NCI-H146 (cell line): ENCODE measurements around the gene EFCAB10.
"Not testable (repeated sequence)": the region's sequence is repeated elsewhere in the genome, so short reads cannot be mapped to it uniquely, and the experiment has no call there.

ENCODE experiments used
- DNase-seq: peaks from one replicate; lab custom pipeline; 2025; lab: John Stamatoyannopoulos, UW

Gene EFCAB10

GRCh38 chr7:105599080-105599479, 17.8 kb upstream of the EFCAB10 start:
- DNase-seq, result not testable (repeated sequence)

DNA sequence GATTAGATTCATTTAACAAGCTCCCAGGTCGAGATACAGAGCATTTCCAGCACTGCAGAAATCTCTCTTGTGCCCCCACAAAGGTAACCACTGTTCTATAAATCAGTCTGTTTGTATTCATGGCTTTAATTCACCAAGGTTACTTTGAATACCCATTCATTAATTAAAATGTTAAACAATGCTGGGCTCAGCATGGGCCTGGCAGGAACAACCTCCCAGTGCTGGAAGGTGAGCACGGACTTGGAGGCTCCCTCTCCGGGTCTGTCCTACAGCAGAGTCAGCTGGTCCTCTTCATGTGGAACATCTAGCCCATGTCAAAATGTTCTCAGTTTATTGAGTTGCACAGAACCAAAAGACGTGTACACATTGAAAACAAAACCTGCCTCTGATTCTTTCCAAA, 15.6 kb upstream of the EFCAB10 start:
- DNase-seq, result no peak

GRCh38 chr7:105594034-105594433, 12.7 kb upstream of the EFCAB10 start:
- peak; percentile 41 for DNase-seq

DNA sequence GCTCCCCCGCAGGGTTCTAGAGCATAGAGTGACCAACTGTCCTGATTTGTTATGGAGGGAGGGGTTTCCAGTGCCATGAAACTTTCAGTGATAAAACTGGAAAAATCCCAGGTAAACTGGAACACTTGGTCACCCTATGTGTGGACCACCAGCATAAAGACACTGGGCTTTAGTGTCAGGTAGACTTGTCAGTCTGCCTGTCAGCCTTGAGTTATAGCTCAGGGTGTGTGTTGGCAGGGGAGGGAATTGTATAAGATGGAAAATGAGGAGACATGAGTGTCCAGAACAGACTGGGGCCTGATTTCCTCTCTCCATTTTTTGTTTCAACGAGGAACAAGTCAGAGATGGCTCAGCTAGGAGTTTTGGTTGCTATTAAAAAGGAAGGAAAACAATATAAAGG, 10.2 kb upstream of the EFCAB10 start:
- DNase-seq, result no peak

GRCh38 chr7:105590793-105591192, 9.5 kb upstream of the EFCAB10 start:
- no peak for DNase-seq

- DNase-seq, result peak; percentile 72
These were observed 8.2 kb upstream of the EFCAB10 start for GRCh38 chr7:105589356-105590077.

- no peak for DNase-seq
These were observed 6.8 kb upstream of the EFCAB10 start for GRCh38 chr7:105587909-105588635.

DNA sequence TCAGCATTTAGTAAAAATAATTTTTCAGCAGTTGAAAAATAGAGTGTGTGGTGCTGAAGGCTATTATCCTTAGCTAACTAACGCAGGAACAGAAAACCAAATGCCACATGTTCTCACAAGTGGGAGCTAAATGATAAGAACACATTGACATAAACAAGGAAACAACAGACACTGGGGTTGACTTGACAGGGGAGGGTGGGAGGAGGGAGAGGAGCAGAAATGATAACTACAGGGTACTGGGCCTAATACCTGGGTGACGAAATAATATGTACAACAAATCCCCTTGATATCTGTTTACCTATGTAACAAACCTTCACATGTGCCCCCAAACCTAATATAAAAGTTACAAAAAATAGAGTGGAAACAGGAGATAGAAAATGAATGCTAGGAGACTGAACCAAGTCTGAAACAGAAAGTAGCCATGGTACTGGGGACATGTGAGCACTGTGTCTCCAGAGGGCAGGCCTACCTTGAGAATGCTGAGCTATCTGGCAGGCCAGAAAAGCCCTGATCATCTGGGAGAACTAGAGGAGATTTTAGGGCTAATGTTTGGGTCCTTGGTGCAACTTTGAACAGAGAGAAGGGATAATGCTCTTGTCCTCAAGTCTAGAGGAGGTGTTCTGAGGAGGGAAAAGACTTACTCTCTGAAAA, 4.7 kb upstream of the EFCAB10 start:
- no peak for DNase-seq

DNA sequence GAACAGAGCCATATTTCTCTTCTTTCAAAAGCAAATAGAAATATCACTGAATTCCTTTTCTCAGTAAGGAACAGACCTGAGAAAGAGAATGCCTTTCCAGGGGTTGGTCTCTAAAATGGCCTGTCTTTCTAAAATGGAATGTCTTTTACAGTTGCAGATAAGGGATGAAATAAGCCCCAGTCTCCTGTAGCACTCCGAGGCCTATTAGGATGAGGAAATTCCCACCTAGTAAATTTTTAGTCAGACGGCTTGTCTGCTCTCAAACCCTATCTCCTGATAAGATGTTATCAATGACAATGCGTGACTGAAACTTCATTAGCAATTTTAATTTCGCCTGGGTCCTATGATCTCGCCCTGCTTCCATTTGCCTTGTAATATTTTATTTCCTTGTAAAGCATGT, 2.9 kb upstream of the EFCAB10 start:
- DNase-seq, result no peak

GRCh38 chr7:105583061-105583460, 1.8 kb upstream of the EFCAB10 start:
- no peak for DNase-seq

GRCh38 chr7:105580022-105580740, 1.1 kb downstream of the EFCAB10 start:
- DNase-seq, result no peak

- DNase-seq, result no peak
These were observed 2.8 kb downstream of the EFCAB10 start for GRCh38 chr7:105578496-105578895.

DNA sequence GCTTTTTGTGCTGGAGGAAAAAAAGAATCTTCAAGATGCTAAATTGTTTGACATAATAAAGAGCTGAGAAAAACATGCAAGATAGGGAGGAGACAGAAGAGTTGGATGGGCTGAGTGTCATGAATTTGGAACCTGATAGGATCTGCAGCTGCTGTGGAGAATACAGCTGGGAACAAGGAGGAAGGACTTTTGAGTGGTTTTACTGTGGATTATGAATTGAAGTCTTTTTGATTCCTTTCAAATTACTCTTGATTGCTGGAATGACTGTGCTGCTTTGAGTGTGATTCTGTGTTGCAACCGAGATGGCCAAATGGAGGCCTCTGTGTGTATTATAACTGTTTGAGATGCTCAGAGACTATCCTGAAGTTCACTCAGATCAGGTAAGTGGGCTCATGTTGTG, 4.0 kb downstream of the EFCAB10 start:
- DNase-seq, result no peak

GRCh38 chr7:105571891-105572290, 9.4 kb downstream of the EFCAB10 start:
- DNase-seq, result no peak

- DNase-seq, result no peak
These were observed 13.5 kb downstream of the EFCAB10 start for GRCh38 chr7:105567821-105568220.

DNA sequence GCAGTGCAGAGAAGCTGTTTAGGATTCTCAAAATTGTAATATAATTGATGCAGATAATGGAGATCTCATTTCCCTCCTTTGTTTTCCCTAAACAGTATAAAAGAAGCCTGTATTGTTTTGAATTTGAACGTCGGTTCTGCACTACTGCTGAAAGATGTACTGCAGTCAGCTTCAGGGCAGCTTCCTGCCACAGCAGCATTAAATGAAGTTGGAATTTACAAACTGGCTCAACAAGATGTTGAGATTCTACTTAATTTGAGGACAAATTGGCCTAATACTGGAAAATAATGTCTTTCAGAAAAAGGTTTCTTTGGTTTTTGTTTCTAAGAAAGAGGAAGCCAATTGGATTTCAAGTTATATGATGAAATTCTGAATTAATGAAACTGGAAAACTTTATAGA, 14.3 kb downstream of the EFCAB10 start:
- no peak for DNase-seq

- no peak for DNase-seq
These were observed 16.1 kb downstream of the EFCAB10 start for GRCh38 chr7:105565190-105565589.

GRCh38 chr7:105559926-105560325, 21.4 kb downstream of the EFCAB10 start:
- no peak for DNase-seq

- no peak for DNase-seq
These were observed 43.0 kb downstream of the EFCAB10 start for GRCh38 chr7:105538339-105538738.

- no peak for DNase-seq
These were observed 48.4 kb downstream of the EFCAB10 start for GRCh38 chr7:105532709-105533460.

GRCh38 chr7:105531792-105532671, 49.3 kb downstream of the EFCAB10 start, which contains the start of gene RINT1:
TSS of gene RINT1 (plus strand) at chr7:105532201. CDS start at chr7:105532316, 115 bp downstream.
- DNase-seq, result peak; percentile 94
